ENCODE data around the gene SDHAF1.
A peak's percentile ranks its signal among the peaks of the same experiment; 100 is the strongest.
"Not testable (repeated sequence)": the region's sequence is repeated elsewhere in the genome, so short reads cannot be mapped to it uniquely, and the experiment has no call there.

The SDHAF1 gene

GRCh38 chr19:35975608-35976214 lies 19.3 kb upstream of the SDHAF1 start:
- TF ChIP-seq CTCF (IDR thresholded peaks at IDR 0.05; ENCODE audit: extremely low read depth, insufficient read depth, missing control alignments): no peak
- in situ Hi-C loops (cut with MboI; ENCODE audit: low pct_unique_long_range_greater_than_20kb, low sequenced_read_pairs, unreplicated experiment): no loop called here
- no peak for DNase-seq (ENCODE audit: low spot score)

- peak; percentile 30 for TF ChIP-seq CTCF (IDR thresholded peaks at IDR 0.05; ENCODE audit: extremely low read depth, insufficient read depth, missing control alignments)
- in situ Hi-C loops (cut with MboI; ENCODE audit: low pct_unique_long_range_greater_than_20kb, low sequenced_read_pairs, unreplicated experiment): no loop called here
- no peak for DNase-seq (ENCODE audit: low spot score)
These were observed 17.4 kb upstream of the SDHAF1 start for GRCh38 chr19:35977446-35978222.

GRCh38 chr19:35978271-35978670 lies 16.7 kb upstream of the SDHAF1 start:
- in situ Hi-C loops (cut with MboI; ENCODE audit: low pct_unique_long_range_greater_than_20kb, low sequenced_read_pairs, unreplicated experiment): no loop called here
- no peak for TF ChIP-seq CTCF (IDR thresholded peaks at IDR 0.05; ENCODE audit: extremely low read depth, insufficient read depth, missing control alignments)
- no peak for DNase-seq (ENCODE audit: low spot score)

- no peak for TF ChIP-seq CTCF (IDR thresholded peaks at IDR 0.05; ENCODE audit: extremely low read depth, insufficient read depth, missing control alignments)
- DNase-seq (ENCODE audit: low spot score): no peak
- in situ Hi-C loops (cut with MboI; ENCODE audit: low pct_unique_long_range_greater_than_20kb, low sequenced_read_pairs, unreplicated experiment): no loop called here
These were observed 16.1 kb upstream of the SDHAF1 start for GRCh38 chr19:35978832-35979365.

- DNase-seq (ENCODE audit: low spot score); in situ Hi-C loops (cut with MboI; ENCODE audit: low pct_unique_long_range_greater_than_20kb, low sequenced_read_pairs, unreplicated experiment): not testable (repeated sequence)
These were observed 14.0 kb upstream of the SDHAF1 start for GRCh38 chr19:35980997-35981396.

GRCh38 chr19:35983177-35983576 lies 11.8 kb upstream of the SDHAF1 start:
- TF ChIP-seq CTCF (IDR thresholded peaks at IDR 0.05; ENCODE audit: extremely low read depth, insufficient read depth, missing control alignments): no peak
- DNase-seq (ENCODE audit: low spot score): no peak
- in situ Hi-C loops (cut with MboI; ENCODE audit: low pct_unique_long_range_greater_than_20kb, low sequenced_read_pairs, unreplicated experiment): no loop called here

- TF ChIP-seq CTCF (IDR thresholded peaks at IDR 0.05; ENCODE audit: extremely low read depth, insufficient read depth, missing control alignments): no peak
- DNase-seq (ENCODE audit: low spot score): no peak
- in situ Hi-C loops (cut with MboI; ENCODE audit: low pct_unique_long_range_greater_than_20kb, low sequenced_read_pairs, unreplicated experiment): no loop called here
These were observed 8.9 kb upstream of the SDHAF1 start for GRCh38 chr19:35986111-35986510.

All from GM13977 (cell line).